ENCODE data around the gene AFAP1L1. TPM values are rescaled to one million over a fixed set of nuclear protein-coding genes. Genes with fewer than 3 reads are reported as not detected.

AFAP1L1 gene
- total RNA-seq, 1 experiment from 2014 or later = 14.3 TPM

- no peak for DNase-seq (ENCODE audit: low read depth)
Observed at GRCh38 chr5:149284501-149284900, 12.8 kb downstream of the AFAP1L1 start.

GRCh38 chr5:149285153-149285552 lies 13.5 kb downstream of the AFAP1L1 start:
- DNase-seq (ENCODE audit: low read depth) = no peak

GRCh38 chr5:149288436-149288835 lies 16.8 kb downstream of the AFAP1L1 start:
- peak; percentile 41 for DNase-seq (ENCODE audit: low read depth)

- DNase-seq (ENCODE audit: low read depth) = no peak
Observed at GRCh38 chr5:149289301-149289700, 17.6 kb downstream of the AFAP1L1 start.

- no peak for DNase-seq (ENCODE audit: low read depth)
Observed at GRCh38 chr5:149294872-149295829, 23.5 kb downstream of the AFAP1L1 start.

- DNase-seq (ENCODE audit: low read depth) = no peak
Observed at GRCh38 chr5:149297340-149298025, 25.8 kb downstream of the AFAP1L1 start.

GRCh38 chr5:149298163-149298562 lies 26.5 kb downstream of the AFAP1L1 start:
- no peak for DNase-seq (ENCODE audit: low read depth)

GRCh38 chr5:149298842-149299404 lies 27.3 kb downstream of the AFAP1L1 start:
- DNase-seq (ENCODE audit: low read depth) = no peak

GRCh38 chr5:149299451-149300054 lies 27.9 kb downstream of the AFAP1L1 start:
- no peak for DNase-seq (ENCODE audit: low read depth)

GRCh38 chr5:149300441-149300840 lies 28.8 kb downstream of the AFAP1L1 start:
- no peak for DNase-seq (ENCODE audit: low read depth)

GRCh38 chr5:149301049-149301743 lies 29.5 kb downstream of the AFAP1L1 start:
- no peak for DNase-seq (ENCODE audit: low read depth)

GRCh38 chr5:149301744-149302380 lies 30.2 kb downstream of the AFAP1L1 start:
- no peak for DNase-seq (ENCODE audit: low read depth)

GRCh38 chr5:149302641-149303040 lies 31.0 kb downstream of the AFAP1L1 start:
- DNase-seq (ENCODE audit: low read depth) = no peak

GRCh38 chr5:149303210-149303609 lies 31.6 kb downstream of the AFAP1L1 start:
- DNase-seq (ENCODE audit: low read depth) = no peak

- DNase-seq (ENCODE audit: low read depth) = no peak
Observed at GRCh38 chr5:149304195-149305078, 32.8 kb downstream of the AFAP1L1 start.

GRCh38 chr5:149309354-149309753 lies 37.7 kb downstream of the AFAP1L1 start:
- DNase-seq (ENCODE audit: low read depth) = no peak

GRCh38 chr5:149310488-149310887 lies 38.8 kb downstream of the AFAP1L1 start:
- DNase-seq (ENCODE audit: low read depth) = no peak

- no peak for DNase-seq (ENCODE audit: low read depth)
Observed at GRCh38 chr5:149310947-149311658, 39.4 kb downstream of the AFAP1L1 start.

GRCh38 chr5:149313151-149313841 lies 41.6 kb downstream of the AFAP1L1 start:
- DNase-seq (ENCODE audit: low read depth) = no peak
